Panc1 (cell line): ENCODE data around the gene PANK4. TPM values are rescaled to one million over a fixed set of nuclear protein-coding genes. Genes with fewer than 3 reads are reported as not detected.

Experiments
- ATAC-seq: fragments of 200-7000 bp; cut with Tn5 transposase; 2 replicates; pipeline ENCODE4 v1.9.1; 2020; ENCODE audit warnings: mild to moderate bottlenecking, moderate library complexity
- BruUV-seq: library from RNA; stranded (reverse); fragments of 400-500 nt; replicated peaks from 2 replicates; lab custom pipeline; 2021; lab: Mats Ljungman, UMichigan
- CTCF ChIA-PET: fragments of 300-600 bp; sonication (Branson Sonifier 250); formaldehyde crosslinking; loops from one replicate; lab custom pipeline; 2022; ENCODE audit warnings: antibody characterized with exemption; lab: Charles Lee
- POLR2A ChIA-PET: fragments of 300-600 bp; sonication (Branson Sonifier 250); formaldehyde crosslinking; loops from one replicate; lab custom pipeline; 2022; ENCODE audit warnings: antibody characterized with exemption; lab: Charles Lee
- DNase-seq: peaks from one replicate; pipeline ENCODE4 v3.0.0-alpha.2; 2010; ENCODE audit warnings: low read depth, low spot score
- H3K27ac ChIP-seq: 2 replicates; pipeline ENCODE4 v1.5.1; 2011; ENCODE audit warnings: mild to moderate bottlenecking, low read length, inconsistent platforms
- H3K27me3 ChIP-seq: fragments of 200-500 bp; sonication (Bioruptor generic); 2 replicates; pipeline ENCODE4 v1.6.0; 2014; ENCODE audit warnings: low read length, inconsistent platforms; ENCODE audit not compliant: control insufficient read depth, insufficient read depth
- H3K36me3 ChIP-seq: fragments of 200-500 bp; sonication (Bioruptor generic); 2 replicates; pipeline ENCODE4 v1.5.1; 2014; ENCODE audit warnings: inconsistent platforms, mild to moderate bottlenecking, low read length, moderate library complexity; ENCODE audit not compliant: control insufficient read depth, insufficient read depth
- H3K4me1 ChIP-seq: 2 replicates; pipeline ENCODE4 v1.5.1; 2011; ENCODE audit warnings: inconsistent platforms, mild to moderate bottlenecking, low read length, moderate library complexity; ENCODE audit not compliant: control insufficient read depth, insufficient read depth
- H3K4me3 ChIP-seq, 2 experiments: 2 replicates each; pipeline ENCODE4 v1.5.1; 2011 to 2012; ENCODE audit warnings: low read depth in 2 of 2, low read length in 2 of 2, mild to moderate bottlenecking in 2 of 2, inconsistent platforms in 1 of 2, moderate library complexity in 1 of 2
- H3K9me3 ChIP-seq: fragments of 200-500 bp; sonication (Bioruptor generic); 2 replicates; pipeline ENCODE4 v1.5.1; 2014; ENCODE audit warnings: low read depth, mild to moderate bottlenecking, inconsistent platforms, low read length, moderate library complexity; ENCODE audit not compliant: control insufficient read depth, insufficient read depth
- POLR2AphosphoS5 ChIP-seq: IDR thresholded peaks from 2 replicates; pipeline ENCODE4 v1.6.1; 2012; ENCODE audit warnings: mild to moderate bottlenecking, low read depth, low read length, moderate library complexity
- SIN3A ChIP-seq: IDR thresholded peaks from 2 replicates; pipeline ENCODE4 v1.6.1; 2012; ENCODE audit warnings: low read depth, mild to moderate bottlenecking, low read length, moderate library complexity, borderline replicate concordance; ENCODE audit not compliant: insufficient read depth
- TCF7L2 ChIP-seq: IDR thresholded peaks from 2 replicates; pipeline ENCODE4 v1.6.1; 2011; ENCODE audit warnings: mild to moderate bottlenecking, low read depth, low read length, inconsistent platforms
- in situ Hi-C: cut with HindIII; loops from 2 replicates; pipeline ENCODE4 v1.10.0; 2016; ENCODE audit warnings: low sequenced_read_pairs, low pct_unique_long_range_greater_than_20kb
- intact Hi-C: fragments of 100-400 bp; cut with micrococcal nuclease; formaldehyde crosslinking; loops from one replicate; pipeline ENCODE4 v1.10.0; 2022; ENCODE audit not compliant: unreplicated experiment
- total RNA-seq: library from RNA; stranded (reverse); gene quantifications from one replicate; pipeline ENCODE4 v1.2.1, GENCODE V29; 2021; ENCODE audit not compliant: unreplicated experiment
- TF ChIP-seq, protein P1 (sequence below), 2 experiments: IDR thresholded peaks; 2 replicates each; pipeline ENCODE4 v1.6.1; 2011 to 2012; ENCODE audit warnings: low read depth in 2 of 2, control low read depth in 1 of 2, low read length in 1 of 2, mild to moderate bottlenecking in 1 of 2, moderate library complexity in 1 of 2; ENCODE audit not compliant: insufficient read depth in 1 of 2
- TF ChIP-seq, protein P2 (sequence below): fragments of 450-650 bp; IDR thresholded peaks from 2 replicates; pipeline ENCODE4 v1.5.1; 2017; ENCODE audit warnings: mild to moderate bottlenecking

Gene PANK4
- total RNA-seq, 1 experiment from 2014 or later = 35.9 TPM

DNA sequence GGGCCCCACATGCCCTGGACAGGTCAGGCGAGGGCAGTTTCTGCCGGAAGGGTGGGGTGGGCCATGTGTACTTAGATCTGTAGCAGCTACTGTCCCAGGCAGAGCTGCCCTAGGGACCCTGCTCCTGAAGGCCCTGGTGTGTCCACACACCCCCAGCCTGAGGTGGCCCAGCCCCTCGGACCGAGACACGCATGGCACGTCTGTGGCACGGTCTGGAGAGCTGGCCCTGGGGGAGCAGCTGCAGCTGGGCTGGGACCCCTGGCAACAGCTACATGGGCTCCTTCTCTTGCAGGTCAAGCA, 24.6 kb downstream of the PANK4 start:
- TF ChIP-seq TCF7L2 = no peak
- TF ChIP-seq, protein P1, sequence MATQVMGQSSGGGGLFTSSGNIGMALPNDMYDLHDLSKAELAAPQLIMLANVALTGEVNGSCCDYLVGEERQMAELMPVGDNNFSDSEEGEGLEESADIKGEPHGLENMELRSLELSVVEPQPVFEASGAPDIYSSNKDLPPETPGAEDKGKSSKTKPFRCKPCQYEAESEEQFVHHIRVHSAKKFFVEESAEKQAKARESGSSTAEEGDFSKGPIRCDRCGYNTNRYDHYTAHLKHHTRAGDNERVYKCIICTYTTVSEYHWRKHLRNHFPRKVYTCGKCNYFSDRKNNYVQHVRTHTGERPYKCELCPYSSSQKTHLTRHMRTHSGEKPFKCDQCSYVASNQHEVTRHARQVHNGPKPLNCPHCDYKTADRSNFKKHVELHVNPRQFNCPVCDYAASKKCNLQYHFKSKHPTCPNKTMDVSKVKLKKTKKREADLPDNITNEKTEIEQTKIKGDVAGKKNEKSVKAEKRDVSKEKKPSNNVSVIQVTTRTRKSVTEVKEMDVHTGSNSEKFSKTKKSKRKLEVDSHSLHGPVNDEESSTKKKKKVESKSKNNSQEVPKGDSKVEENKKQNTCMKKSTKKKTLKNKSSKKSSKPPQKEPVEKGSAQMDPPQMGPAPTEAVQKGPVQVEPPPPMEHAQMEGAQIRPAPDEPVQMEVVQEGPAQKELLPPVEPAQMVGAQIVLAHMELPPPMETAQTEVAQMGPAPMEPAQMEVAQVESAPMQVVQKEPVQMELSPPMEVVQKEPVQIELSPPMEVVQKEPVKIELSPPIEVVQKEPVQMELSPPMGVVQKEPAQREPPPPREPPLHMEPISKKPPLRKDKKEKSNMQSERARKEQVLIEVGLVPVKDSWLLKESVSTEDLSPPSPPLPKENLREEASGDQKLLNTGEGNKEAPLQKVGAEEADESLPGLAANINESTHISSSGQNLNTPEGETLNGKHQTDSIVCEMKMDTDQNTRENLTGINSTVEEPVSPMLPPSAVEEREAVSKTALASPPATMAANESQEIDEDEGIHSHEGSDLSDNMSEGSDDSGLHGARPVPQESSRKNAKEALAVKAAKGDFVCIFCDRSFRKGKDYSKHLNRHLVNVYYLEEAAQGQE (IDR thresholded peaks at IDR 0.05; ENCODE audit: insufficient read depth in 1 of 2, low read depth in 2 of 2, low read length in 1 of 2) = no peak
- no peak for TF ChIP-seq POLR2AphosphoS5
- TF ChIP-seq, protein P2, sequence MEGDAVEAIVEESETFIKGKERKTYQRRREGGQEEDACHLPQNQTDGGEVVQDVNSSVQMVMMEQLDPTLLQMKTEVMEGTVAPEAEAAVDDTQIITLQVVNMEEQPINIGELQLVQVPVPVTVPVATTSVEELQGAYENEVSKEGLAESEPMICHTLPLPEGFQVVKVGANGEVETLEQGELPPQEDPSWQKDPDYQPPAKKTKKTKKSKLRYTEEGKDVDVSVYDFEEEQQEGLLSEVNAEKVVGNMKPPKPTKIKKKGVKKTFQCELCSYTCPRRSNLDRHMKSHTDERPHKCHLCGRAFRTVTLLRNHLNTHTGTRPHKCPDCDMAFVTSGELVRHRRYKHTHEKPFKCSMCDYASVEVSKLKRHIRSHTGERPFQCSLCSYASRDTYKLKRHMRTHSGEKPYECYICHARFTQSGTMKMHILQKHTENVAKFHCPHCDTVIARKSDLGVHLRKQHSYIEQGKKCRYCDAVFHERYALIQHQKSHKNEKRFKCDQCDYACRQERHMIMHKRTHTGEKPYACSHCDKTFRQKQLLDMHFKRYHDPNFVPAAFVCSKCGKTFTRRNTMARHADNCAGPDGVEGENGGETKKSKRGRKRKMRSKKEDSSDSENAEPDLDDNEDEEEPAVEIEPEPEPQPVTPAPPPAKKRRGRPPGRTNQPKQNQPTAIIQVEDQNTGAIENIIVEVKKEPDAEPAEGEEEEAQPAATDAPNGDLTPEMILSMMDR = no peak
- TF ChIP-seq SIN3A = no peak
- intact Hi-C loops (no loop called here), in situ Hi-C loops (no loop called here)
- no peaks in the 10 kb centered on the region for H3K36me3 ChIP-seq
- H3K4me3 ChIP-seq = no peak overlapping the region
- no peaks in the 10 kb centered on the region for H3K27me3 ChIP-seq
- no peak overlapping the region for H3K27ac ChIP-seq
- ATAC-seq (no peak), DNase-seq (no peak)
- ChIA-PET POLR2A (no interaction called here), CTCF (no interaction called here)
- H3K4me1 ChIP-seq = peaks cover 28% of the 10 kb centered on the region
- H3K9me3 ChIP-seq = no peaks in the 10 kb centered on the region
- BruUV-seq = no TSS peak

DNA sequence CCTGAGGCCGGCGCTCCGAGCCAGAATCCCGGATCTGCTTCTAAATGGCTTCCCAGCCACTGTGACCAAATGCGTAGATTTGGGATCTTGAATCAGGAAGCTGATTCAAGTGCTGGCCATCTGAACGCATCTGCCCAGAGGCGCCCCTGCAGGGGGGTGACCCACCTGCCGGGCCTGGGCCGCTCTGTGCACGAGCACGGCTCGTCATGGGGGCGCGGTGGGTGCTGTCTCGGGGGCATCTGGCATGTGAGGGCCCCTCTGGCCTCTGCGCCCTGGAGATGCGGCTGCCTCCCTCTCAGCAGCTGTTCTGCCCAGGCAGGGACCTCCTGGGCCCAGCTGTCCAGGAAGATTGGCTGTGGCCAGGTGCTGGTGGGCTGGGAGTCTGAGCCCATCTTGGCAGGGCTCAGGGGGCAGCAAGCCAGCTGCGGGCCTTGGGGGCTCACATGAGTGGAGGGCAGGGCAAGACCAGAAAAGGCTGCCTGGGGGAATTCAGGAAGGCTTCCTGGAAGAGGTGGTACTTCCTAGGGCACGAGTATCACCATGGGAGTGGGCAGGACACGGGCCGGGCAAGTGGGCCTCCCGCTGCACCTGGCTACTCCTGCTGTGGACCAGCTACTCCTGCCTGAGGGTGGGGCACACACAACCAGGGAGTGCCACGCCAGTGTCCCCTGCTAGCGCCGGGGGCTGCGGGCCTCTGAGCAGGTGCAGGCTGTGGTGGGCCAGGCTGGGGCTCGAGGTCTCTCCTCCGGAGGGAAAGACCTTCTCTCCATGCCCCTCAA, 25.2 kb downstream of the PANK4 start:
- Histone ChIP-seq H3K4me1 (peaks cover 22% of the 10 kb centered on the region), H3K4me3 (no peak overlapping the region), H3K9me3 (no peaks in the 10 kb centered on the region), H3K27me3 (no peaks in the 10 kb centered on the region), H3K36me3 (no peaks in the 10 kb centered on the region), H3K27ac (no peak overlapping the region)
- in situ Hi-C loops (no loop called here), intact Hi-C loops (no loop called here)
- no peak for DNase-seq
- BruUV-seq = no TSS peak
- ChIA-PET POLR2A (no interaction called here), CTCF (no interaction called here)
- TF ChIP-seq, protein P1 (IDR thresholded peaks at IDR 0.05; ENCODE audit: insufficient read depth in 1 of 2, low read depth in 2 of 2, low read length in 1 of 2) = no peak
- no peak for TF ChIP-seq TCF7L2
- no peak for TF ChIP-seq POLR2AphosphoS5
- TF ChIP-seq, protein P2 = no peak
- no peak for TF ChIP-seq SIN3A
- ATAC-seq = no peak
